Hepatocyte (in vitro differentiated cells): ENCODE results near the gene TMED7. TPM values are rescaled to one million over a fixed set of nuclear protein-coding genes. Genes with fewer than 3 reads are reported as not detected.

ENCODE experiments used
- DNase-seq: peaks from one replicate; pipeline ENCODE4 v3.0.0-alpha.2; 2016; ENCODE audit warnings: low spot score
- H2AFZ ChIP-seq: fragments of 200-600 bp; sonication (generic); 2 replicates; pipeline ENCODE4 v1.6.0; 2016; ENCODE audit warnings: antibody characterized with exemption, mild to moderate bottlenecking
- H3K27ac ChIP-seq: fragments of 200-600 bp; sonication (generic); 2 replicates; pipeline ENCODE4 v1.5.1; 2016; ENCODE audit warnings: mild to moderate bottlenecking
- H3K27me3 ChIP-seq: fragments of 200-600 bp; sonication (generic); 2 replicates; pipeline ENCODE4 v1.6.1; 2016
- H3K36me3 ChIP-seq: fragments of 200-600 bp; sonication (generic); replicated peaks from 2 replicates; pipeline ENCODE4 v1.5.1; 2016; ENCODE audit warnings: low read depth; ENCODE audit not compliant: insufficient read depth
- H3K4me1 ChIP-seq: fragments of 200-600 bp; sonication (generic); 2 replicates; pipeline ENCODE4 v1.5.1; 2016; ENCODE audit warnings: mild to moderate bottlenecking, moderate library complexity; ENCODE audit not compliant: insufficient read depth
- H3K4me2 ChIP-seq: fragments of 200-600 bp; sonication (generic); 2 replicates; pipeline ENCODE4 v1.6.0; 2016
- H3K4me3 ChIP-seq: fragments of 200-600 bp; sonication (generic); 2 replicates; pipeline ENCODE4 v1.5.1; 2016; ENCODE audit warnings: mild to moderate bottlenecking
- H3K79me2 ChIP-seq: fragments of 200-600 bp; sonication (generic); 2 replicates; pipeline ENCODE4 v1.6.0; 2017; ENCODE audit warnings: mild to moderate bottlenecking
- H3K9me2 ChIP-seq: fragments of 200-600 bp; sonication (generic); replicated peaks from 2 replicates; pipeline ENCODE4 v1.6.0; 2017; ENCODE audit warnings: mild to moderate bottlenecking; ENCODE audit not compliant: insufficient read depth
- H3K9me3 ChIP-seq: fragments of 200-600 bp; sonication (generic); 2 replicates; pipeline ENCODE4 v1.5.1; 2016; ENCODE audit warnings: low read depth, mild to moderate bottlenecking
- H4K20me1 ChIP-seq: fragments of 200-600 bp; sonication (generic); 2 replicates; pipeline ENCODE4 v1.6.0; 2016; ENCODE audit warnings: mild to moderate bottlenecking; ENCODE audit not compliant: insufficient read depth, poor library complexity, severe bottlenecking
- EZH2 ChIP-seq: fragments of 200-600 bp; sonication (generic); IDR thresholded peaks from 2 replicates; pipeline ENCODE4 v1.6.1; 2016; ENCODE audit warnings: antibody characterized with exemption, mild to moderate bottlenecking, borderline replicate concordance
- EZH2phosphoT487 ChIP-seq: fragments of 200-600 bp; sonication (generic); IDR thresholded peaks from one replicate; pipeline ENCODE4 v1.6.1; 2018; ENCODE audit warnings: antibody characterized with exemption, mild to moderate bottlenecking, low read depth, moderate library complexity; ENCODE audit not compliant: unreplicated experiment, severe bottlenecking
- whole genome bisulfite sequencing: methylation state at CpG from one replicate; pipeline ENCODE4 v1.1.6; 2016; ENCODE audit warnings: low lambda C conversion rate; ENCODE audit errors: missing lambda C conversion rate; 5-methylcytosine and 5-hydroxymethylcytosine counted together
- polyA plus RNA-seq: library from polyadenylated mRNA; unstranded; fragments of >200 nt; fragmentation: Nextera tagmentation; extraction: Ambion mirVana; gene quantifications from 2 replicates; pipeline ENCODE4 v1.2.1, GENCODE V29; 2016
- total RNA-seq: library from RNA; depleted of rRNA; stranded (reverse); fragments of >200 nt; gene quantifications from 2 replicates; pipeline ENCODE4 v1.2.3, GENCODE V29; 2014
- TF ChIP-seq, protein P1 (sequence below): fragments of 200-600 bp; sonication (generic); IDR thresholded peaks from 2 replicates; pipeline ENCODE4 v1.5.1; 2016; ENCODE audit warnings: antibody characterized with exemption, mild to moderate bottlenecking; ENCODE audit not compliant: poor library complexity

Gene TMED7
- total and polyA plus RNA-seq, 2 experiments from 2014 or later = 88.1 to 214 TPM

GRCh38 chr5:115578657-115579056 is 47.2 kb downstream of the TMED7 start:
- H3K9me2 ChIP-seq = no peaks in the 10 kb centered on the region
- H3K4me3 ChIP-seq = no peak overlapping the region
- TF ChIP-seq, protein P1, sequence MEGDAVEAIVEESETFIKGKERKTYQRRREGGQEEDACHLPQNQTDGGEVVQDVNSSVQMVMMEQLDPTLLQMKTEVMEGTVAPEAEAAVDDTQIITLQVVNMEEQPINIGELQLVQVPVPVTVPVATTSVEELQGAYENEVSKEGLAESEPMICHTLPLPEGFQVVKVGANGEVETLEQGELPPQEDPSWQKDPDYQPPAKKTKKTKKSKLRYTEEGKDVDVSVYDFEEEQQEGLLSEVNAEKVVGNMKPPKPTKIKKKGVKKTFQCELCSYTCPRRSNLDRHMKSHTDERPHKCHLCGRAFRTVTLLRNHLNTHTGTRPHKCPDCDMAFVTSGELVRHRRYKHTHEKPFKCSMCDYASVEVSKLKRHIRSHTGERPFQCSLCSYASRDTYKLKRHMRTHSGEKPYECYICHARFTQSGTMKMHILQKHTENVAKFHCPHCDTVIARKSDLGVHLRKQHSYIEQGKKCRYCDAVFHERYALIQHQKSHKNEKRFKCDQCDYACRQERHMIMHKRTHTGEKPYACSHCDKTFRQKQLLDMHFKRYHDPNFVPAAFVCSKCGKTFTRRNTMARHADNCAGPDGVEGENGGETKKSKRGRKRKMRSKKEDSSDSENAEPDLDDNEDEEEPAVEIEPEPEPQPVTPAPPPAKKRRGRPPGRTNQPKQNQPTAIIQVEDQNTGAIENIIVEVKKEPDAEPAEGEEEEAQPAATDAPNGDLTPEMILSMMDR = no peak
- TF ChIP-seq EZH2phosphoT487 (no peak), EZH2 (no peak)
- no peak overlapping the region for H3K27ac ChIP-seq
- 93% methylated on average over 3 of the region's 3 CpGs for WGBS
- no peaks in the 10 kb centered on the region for H3K27me3 ChIP-seq
- no peak for DNase-seq
- H3K4me1 ChIP-seq = no peaks in the 10 kb centered on the region
- no peaks in the 10 kb centered on the region for H4K20me1 ChIP-seq
- no peak overlapping the region for H3K4me2 ChIP-seq
- H3K36me3 ChIP-seq = no peaks in the 10 kb centered on the region
- no peak overlapping the region for H2AFZ ChIP-seq
- no peaks in the 10 kb centered on the region for H3K79me2 ChIP-seq
- no peaks in the 10 kb centered on the region for H3K9me3 ChIP-seq

DNA sequence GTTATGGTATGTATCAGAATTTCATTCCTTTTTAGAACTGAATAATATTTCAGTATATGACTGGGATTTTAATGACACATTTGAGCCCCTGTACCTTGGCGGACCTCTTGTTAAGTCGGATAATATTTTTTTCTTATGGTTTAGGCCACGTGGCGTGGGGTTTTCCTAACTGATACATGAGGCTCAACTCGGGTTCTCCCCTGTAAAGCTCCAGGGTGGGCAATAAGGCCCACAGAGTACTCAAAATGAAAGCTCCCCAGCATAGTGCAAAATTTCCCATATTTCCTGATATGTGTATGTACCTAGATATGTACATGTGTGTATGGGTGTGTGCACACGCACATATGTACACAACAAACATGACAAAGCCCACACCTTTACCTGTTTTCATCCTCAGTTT is 48.1 kb downstream of the TMED7 start:
- 94% methylated on average over 6 of the region's 6 CpGs for WGBS
- Histone ChIP-seq H3K4me3 (no peak overlapping the region), H3K9me3 (no peaks in the 10 kb centered on the region), H3K36me3 (no peaks in the 10 kb centered on the region), H3K9me2 (no peaks in the 10 kb centered on the region), H3K79me2 (no peaks in the 10 kb centered on the region), H3K4me2 (no peak overlapping the region), H2AFZ (no peak overlapping the region), H3K27me3 (no peaks in the 10 kb centered on the region), H3K27ac (no peak overlapping the region), H4K20me1 (no peaks in the 10 kb centered on the region), H3K4me1 (no peaks in the 10 kb centered on the region)
- DNase-seq = no peak
- TF ChIP-seq EZH2phosphoT487 = no peak
- TF ChIP-seq EZH2 = no peak
- TF ChIP-seq, protein P1 = no peak

GRCh38 chr5:115577329-115577728 is 48.5 kb downstream of the TMED7 start:
- no peak overlapping the region for H2AFZ ChIP-seq
- no peaks in the 10 kb centered on the region for H3K9me3 ChIP-seq
- H3K27ac ChIP-seq = no peak overlapping the region
- no peaks in the 10 kb centered on the region for H3K79me2 ChIP-seq
- H3K4me3 ChIP-seq = no peak overlapping the region
- 83% methylated on average over 2 of the region's 2 CpGs for WGBS
- H3K36me3 ChIP-seq = no peaks in the 10 kb centered on the region
- H3K4me2 ChIP-seq = no peak overlapping the region
- no peaks in the 10 kb centered on the region for H4K20me1 ChIP-seq
- DNase-seq = no peak
- H3K4me1 ChIP-seq = no peaks in the 10 kb centered on the region
- H3K9me2 ChIP-seq = no peaks in the 10 kb centered on the region
- no peaks in the 10 kb centered on the region for H3K27me3 ChIP-seq
- TF ChIP-seq EZH2phosphoT487 = no peak
- no peak for TF ChIP-seq EZH2
- TF ChIP-seq, protein P1 = no peak
